ENCODE data around the gene TRANK1. TPM values are rescaled to one million over a fixed set of nuclear protein-coding genes. Genes with fewer than 3 reads are reported as not detected.
"Not testable (repeated sequence)": the region's sequence is repeated elsewhere in the genome, so short reads cannot be mapped to it uniquely, and the experiment has no call there.

TRANK1 gene
- total and polyA plus RNA-seq, 2 donors: 12.5 to 40.1 TPM

DNA sequence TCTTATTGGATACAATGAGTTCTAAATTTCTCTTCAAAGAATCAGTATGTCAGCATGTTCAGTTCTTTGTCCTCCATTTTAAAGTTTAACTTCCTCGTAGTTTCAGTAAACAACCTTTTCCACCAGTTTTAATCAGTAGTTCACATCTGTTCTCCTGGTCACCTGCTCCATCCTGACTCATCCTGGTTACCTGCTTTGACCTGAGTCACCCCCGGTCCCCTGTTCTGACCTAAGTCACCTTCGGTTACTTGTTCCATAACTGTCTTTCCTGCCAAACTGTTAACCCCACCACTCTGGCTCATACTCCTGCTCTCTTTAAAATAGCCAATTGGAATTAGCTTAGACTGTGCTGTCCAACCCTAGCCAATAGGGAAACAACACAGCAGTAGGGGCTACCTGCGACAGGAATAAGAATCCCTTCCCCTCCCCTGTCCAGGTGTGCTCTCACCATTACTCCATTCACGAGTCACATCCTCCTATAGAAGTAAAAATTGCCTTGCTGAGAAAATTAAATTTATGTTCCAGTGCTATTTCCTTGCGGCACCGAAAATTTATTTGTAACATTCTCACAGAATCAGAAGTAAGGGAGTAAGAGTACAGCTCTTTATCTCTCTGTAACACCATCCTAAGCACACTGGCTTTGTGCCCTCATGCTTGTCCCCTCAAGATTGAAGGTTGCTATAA, 23.8 kb downstream of the TRANK1 start:
- Histone ChIP-seq H3K4me3 (ENCODE audit: low read depth, low read length) (no peak overlapping the region), H3K27ac (ENCODE audit: low read depth) (no peak overlapping the region), H3K36me3 (ENCODE audit: insufficient read depth) (no peaks in the 10 kb centered on the region), H3K4me1 (ENCODE audit: insufficient read depth) (no peaks in the 10 kb centered on the region)
- DNase-seq (ENCODE audit: extremely low spot score): no peak
- 97% methylated on average over 7 of the region's 7 CpGs for WGBS

DNA sequence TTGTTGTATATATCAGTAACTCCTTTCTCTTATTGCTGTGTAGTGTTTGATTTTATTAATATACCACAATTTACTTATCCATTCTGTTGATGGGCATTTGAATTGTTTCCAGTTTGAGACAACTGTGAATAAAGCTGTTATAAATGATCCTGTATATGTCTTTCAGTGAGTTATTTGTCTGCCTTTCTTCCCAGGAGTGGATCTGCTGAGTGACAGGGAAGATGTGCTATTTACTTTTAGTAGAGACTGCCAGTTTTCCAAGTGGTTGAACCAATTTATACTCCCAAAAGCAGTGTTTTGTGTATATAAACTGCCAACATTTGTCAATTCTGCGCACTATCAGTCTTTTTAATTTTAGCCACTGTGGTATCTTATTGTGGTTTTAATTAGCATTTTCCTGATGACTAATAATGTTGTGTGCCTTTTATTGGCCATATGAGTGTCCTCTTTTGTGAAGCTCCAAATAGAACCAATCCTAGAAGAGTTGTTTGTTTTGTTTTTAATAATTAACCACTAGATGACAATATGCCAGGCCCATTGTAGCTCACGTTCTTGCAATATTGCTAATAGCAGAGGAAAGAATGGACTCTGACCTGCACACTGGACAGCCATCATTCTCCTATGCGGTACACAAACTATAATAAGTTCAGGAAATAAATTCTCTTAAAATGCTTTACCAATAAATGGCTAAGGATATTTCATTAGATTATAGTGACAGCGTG, 25.3 kb downstream of the TRANK1 start:
- no peak for DNase-seq (ENCODE audit: extremely low spot score)
- Histone ChIP-seq H3K4me3 (ENCODE audit: low read depth, low read length) (no peak overlapping the region), H3K36me3 (ENCODE audit: insufficient read depth) (no peaks in the 10 kb centered on the region), H3K4me1 (ENCODE audit: insufficient read depth) (no peaks in the 10 kb centered on the region), H3K27ac (ENCODE audit: low read depth) (no peak overlapping the region)
- WGBS: 93% methylated on average over 4 of the region's 4 CpGs

DNA sequence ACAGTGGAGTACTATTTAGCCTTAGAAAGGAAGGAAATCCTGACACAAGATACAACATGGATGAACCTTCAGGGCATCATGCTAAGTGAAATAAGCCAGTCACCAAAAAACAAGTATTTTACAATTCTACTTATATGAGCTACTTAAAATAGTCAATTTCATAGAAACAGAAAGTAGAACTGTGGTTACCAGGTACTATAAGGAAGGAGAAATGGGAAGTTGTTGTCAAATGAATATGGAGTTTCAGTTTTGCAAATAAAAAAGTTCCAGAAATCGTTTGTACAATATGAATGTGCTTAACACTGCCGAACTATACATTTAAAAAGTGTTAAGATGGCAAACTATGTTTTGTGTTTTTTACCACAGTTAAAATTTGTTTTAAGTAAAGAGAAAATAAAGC, 26.8 kb downstream of the TRANK1 start:
- no peak overlapping the region for H3K27ac ChIP-seq (ENCODE audit: low read depth)
- no peaks in the 10 kb centered on the region for H3K4me1 ChIP-seq (ENCODE audit: insufficient read depth)
- H3K36me3 ChIP-seq (ENCODE audit: insufficient read depth): no peaks in the 10 kb centered on the region
- WGBS: 74% methylated on average over 2 of the region's 2 CpGs
- H3K4me3 ChIP-seq (ENCODE audit: low read depth, low read length): no peak overlapping the region
- no peak for DNase-seq (ENCODE audit: extremely low spot score)

DNA sequence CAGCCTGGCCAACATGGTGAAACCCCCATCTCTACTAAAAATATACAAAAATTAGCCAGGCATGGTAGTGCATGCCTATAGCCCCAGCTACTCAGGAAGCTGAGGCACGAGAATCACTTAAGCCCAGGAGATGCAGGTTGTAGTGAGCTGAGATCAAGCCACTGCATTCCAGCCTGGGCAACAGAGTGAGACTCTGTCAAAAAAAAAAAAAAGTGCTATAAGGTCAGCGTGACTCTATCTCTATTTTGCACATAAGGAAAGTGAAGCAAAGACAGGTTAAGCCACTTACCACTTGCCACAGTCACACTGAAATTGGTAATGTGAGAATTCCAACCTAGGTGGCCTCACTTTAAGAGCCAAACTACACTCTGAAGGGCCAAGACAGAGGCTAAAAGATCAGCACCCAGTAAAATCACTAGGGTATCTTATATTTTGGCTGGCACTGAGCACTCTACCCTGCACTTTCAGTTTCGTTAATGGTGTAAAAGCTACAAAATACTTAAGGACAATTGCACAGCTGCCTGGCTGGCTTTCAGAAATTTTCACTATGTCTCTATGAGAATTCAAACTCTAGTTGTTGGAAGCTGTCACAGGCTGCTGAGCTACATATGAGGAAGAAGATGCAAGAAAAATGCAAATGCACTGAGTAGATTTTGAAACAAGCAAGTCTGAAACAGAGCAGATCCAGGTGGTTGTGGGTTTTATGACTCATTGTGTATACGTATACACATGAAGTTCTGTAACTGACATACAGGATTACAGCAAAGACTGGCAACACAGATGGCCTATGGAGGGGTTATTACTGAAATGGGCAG, 32.7 kb downstream of the TRANK1 start:
- no peak overlapping the region for H3K27ac ChIP-seq (ENCODE audit: low read depth)

DNA sequence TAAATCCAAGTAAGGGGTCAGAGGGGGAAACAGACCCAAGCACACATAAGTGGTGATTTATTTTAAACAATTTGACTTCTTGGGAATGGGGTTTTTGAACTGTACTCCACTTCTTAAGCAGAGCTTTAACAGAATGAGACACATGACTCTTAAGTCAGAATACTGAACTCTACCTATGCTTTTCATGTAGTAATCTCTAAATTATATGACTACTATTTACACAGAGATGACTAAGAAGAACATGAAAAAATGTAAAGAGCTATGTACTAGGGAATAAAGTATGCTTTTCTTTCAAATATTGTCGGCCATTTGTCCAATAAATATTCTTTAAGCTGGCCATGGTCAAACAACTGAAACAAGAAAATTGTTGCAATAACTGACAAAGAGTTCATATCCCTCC, 35.2 kb downstream of the TRANK1 start:
- peaks cover 2% of the 10 kb centered on the region for H3K4me1 ChIP-seq (ENCODE audit: insufficient read depth)
- no peak overlapping the region for H3K4me3 ChIP-seq (ENCODE audit: low read depth, low read length)
- H3K27ac ChIP-seq (ENCODE audit: low read depth): no peak overlapping the region
- H3K36me3 ChIP-seq (ENCODE audit: insufficient read depth): no peaks in the 10 kb centered on the region
- DNase-seq (ENCODE audit: extremely low spot score): no peak
- 87% methylated on average over 1 of the region's 1 CpG for WGBS

More for the DNA sequence above, 32.7 kb downstream of the TRANK1 start:
- no peak overlapping the region for H3K4me3 ChIP-seq (ENCODE audit: low read depth, low read length)
- 42% methylated on average over 4 of the region's 4 CpGs for WGBS
- peaks cover 2% of the 10 kb centered on the region for H3K4me1 ChIP-seq (ENCODE audit: insufficient read depth)
- no peak for DNase-seq (ENCODE audit: extremely low spot score)
- H3K36me3 ChIP-seq (ENCODE audit: insufficient read depth): no peaks in the 10 kb centered on the region

DNA sequence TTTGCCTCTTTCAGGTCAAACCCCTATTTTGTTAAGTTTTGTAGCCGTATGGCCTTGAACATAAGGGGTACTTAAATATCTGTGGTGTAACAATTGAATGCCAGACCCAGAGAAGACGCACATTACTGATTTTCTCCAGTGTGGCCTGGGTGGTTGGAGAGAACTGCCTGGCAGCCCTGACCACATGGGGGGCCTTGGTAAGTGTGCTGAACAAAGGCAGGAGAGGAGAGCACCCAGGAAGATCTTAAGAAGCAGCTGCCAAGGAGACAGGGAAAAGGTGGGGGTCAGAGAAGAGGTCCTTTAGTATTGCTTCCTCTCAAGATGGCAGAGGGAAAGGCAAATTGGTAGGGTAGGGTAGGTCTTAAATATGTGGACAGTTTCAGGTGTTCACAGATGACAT, 35.7 kb downstream of the TRANK1 start:
- no peak overlapping the region for H3K4me3 ChIP-seq (ENCODE audit: low read depth, low read length)
- H3K36me3 ChIP-seq (ENCODE audit: insufficient read depth): no peaks in the 10 kb centered on the region
- H3K27ac ChIP-seq (ENCODE audit: low read depth): no peak overlapping the region
- peaks cover 2% of the 10 kb centered on the region for H3K4me1 ChIP-seq (ENCODE audit: insufficient read depth)
- no peak for DNase-seq (ENCODE audit: extremely low spot score)
- WGBS: 97% methylated on average over 2 of the region's 2 CpGs

DNA sequence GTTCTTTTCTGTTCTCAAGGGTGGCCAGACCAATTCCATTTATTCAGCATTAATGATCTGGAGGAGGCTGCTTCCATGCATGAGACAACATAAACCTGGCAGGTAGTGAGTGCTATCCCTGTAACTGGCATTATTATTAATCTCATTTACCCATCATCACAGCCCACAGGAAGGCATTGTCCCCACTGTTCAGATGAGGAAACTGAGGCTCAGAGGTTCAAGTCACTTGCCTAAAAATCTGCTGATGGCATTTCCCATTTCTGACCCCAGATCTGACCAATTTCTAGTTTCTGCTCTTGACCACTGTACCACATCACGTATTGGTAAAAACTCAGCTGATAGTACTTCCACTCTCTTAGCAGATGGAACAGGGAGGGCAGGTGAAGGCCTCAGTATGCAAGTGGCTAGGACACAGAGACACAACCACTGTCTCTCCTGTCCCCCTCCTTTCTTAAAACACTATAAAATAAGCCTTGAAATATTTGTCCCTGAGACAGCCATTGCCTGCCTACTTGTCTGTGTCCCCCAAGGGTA, 36.1 kb downstream of the TRANK1 start:
- no peaks in the 10 kb centered on the region for H3K36me3 ChIP-seq (ENCODE audit: insufficient read depth)
- H3K4me1 ChIP-seq (ENCODE audit: insufficient read depth): peaks cover 2% of the 10 kb centered on the region
- WGBS: 84% methylated on average over 1 of the region's 1 CpG
- no peak for DNase-seq (ENCODE audit: extremely low spot score)
- peak overlapping the region; percentile 53 for H3K27ac ChIP-seq (ENCODE audit: low read depth)
- peak overlapping the region; percentile 54 for H3K4me3 ChIP-seq (ENCODE audit: low read depth, low read length)

DNA sequence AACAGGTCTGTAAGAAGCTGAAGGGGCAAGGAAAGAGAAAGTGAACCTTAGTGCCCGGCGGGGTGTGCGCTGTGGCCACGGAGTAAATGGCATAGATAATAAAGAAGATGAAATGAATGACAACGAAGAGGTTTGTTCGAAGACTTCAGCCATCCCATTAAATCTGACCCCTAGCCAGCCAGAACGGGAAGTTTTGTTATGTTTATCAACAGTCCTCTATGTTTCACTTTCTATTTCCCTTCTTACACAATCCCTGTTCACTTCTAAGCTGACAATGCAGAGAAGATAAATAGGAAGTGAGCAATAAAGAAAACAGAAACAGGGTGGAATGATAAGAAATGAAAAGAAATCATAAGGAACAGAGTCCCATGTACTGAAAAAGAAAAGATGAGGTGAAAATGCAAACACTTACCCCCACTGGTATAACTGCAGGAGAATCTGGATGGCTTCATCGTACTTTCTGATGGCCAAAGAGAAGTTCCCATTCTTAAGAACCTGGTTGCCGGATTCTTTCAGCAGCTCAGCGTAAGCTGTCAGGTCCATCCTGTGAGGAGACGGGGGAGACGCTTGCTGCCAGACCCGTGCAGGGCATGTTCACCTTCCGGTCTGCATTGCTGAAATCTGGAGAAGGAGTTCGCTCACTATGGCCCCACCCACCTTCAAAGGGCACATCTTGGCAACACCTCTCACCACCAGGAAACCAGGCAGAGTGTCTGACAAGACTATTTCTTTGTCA, 36.8 kb downstream of the TRANK1 start:
- Histone ChIP-seq H3K4me1 (ENCODE audit: insufficient read depth) (peaks cover 2% of the 10 kb centered on the region), H3K4me3 (ENCODE audit: low read depth, low read length) (peak overlapping the region; percentile 54), H3K27ac (ENCODE audit: low read depth) (peak overlapping the region; percentile 53), H3K36me3 (ENCODE audit: insufficient read depth) (no peaks in the 10 kb centered on the region)
- 21% methylated on average over 15 of the region's 15 CpGs for WGBS
- DNase-seq (ENCODE audit: extremely low spot score): peak; percentile 32

DNA sequence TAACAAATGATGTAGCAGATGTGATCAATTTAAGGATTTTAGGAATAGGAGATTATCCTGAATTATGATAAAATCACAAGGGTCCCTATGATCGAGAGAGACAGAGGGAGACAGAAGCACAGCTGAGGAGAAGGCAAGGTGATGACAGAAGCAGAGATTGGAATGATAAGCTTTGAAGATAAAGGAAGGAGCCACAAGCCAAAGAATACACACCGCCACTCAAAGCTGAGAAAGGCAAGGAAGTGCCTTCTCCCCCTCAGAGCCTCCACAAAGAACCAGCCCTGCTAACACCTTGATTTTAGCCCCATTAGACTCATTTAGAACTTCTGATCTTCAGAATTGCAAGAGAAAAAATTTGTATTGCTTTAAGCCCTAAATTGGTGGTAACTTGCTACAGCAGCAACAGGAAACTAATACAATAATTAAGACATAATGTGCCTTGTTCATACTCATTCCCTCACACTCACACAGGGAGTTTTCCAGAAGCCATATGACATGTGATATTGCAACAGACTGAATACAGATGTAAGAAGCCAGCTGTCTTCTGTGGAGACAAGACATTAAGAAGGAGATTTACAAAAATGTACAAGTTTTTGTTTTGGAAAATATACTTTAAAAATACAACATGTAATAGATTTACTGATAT, 38.2 kb downstream of the TRANK1 start:
- DNase-seq (ENCODE audit: extremely low spot score): no peak
- Histone ChIP-seq H3K36me3 (ENCODE audit: insufficient read depth) (no peaks in the 10 kb centered on the region), H3K27ac (ENCODE audit: low read depth) (no peak overlapping the region), H3K4me1 (ENCODE audit: insufficient read depth) (no peaks in the 10 kb centered on the region), H3K4me3 (ENCODE audit: low read depth, low read length) (no peak overlapping the region)
- WGBS: 74% methylated on average over 2 of the region's 2 CpGs

DNA sequence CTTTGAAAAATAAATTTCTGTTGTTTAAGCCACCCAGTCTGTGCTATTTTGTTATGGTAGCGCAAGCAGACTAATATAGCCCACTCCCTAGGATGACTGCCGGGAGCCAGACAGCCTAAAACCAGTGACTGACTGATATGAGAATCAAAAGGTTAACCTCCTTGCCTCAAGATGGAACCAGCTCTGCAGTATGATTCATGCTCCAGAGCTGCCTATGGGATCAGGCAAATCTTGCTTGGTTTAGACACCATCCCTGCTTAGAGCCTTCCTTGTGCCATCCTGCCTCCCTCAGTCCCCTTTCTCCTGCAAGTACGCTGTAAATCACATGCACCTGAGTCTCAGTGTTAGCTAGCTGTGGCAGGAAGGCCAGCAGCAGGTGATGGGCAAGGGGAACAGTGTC, 39.3 kb downstream of the TRANK1 start:
- no peak overlapping the region for H3K4me3 ChIP-seq (ENCODE audit: low read depth, low read length)
- WGBS: 98% methylated on average over 3 of the region's 3 CpGs
- H3K36me3 ChIP-seq (ENCODE audit: insufficient read depth): no peaks in the 10 kb centered on the region
- no peak for DNase-seq (ENCODE audit: extremely low spot score)
- H3K27ac ChIP-seq (ENCODE audit: low read depth): no peak overlapping the region
- H3K4me1 ChIP-seq (ENCODE audit: insufficient read depth): no peaks in the 10 kb centered on the region

DNA sequence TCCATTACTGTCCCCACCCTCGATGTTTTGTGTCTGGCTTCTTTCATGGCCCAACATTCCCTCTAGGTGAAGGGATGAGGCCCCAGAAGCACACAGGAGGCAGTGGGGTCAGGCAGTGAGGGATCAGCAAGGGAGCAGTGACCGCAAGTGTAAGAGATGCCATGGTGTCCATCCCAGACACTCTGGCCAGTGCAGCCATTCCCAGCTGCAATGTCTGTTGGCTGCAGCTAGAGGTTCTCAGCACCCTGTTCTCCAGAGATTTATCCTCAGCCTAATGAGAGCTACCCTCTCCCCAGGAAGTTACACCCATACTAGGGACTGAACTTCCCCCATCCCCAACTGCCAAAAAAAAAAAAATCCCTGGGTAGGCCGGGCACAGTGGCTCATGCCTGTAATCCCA, 40.2 kb downstream of the TRANK1 start:
- 72% methylated on average over 3 of the region's 3 CpGs for WGBS

DNA sequence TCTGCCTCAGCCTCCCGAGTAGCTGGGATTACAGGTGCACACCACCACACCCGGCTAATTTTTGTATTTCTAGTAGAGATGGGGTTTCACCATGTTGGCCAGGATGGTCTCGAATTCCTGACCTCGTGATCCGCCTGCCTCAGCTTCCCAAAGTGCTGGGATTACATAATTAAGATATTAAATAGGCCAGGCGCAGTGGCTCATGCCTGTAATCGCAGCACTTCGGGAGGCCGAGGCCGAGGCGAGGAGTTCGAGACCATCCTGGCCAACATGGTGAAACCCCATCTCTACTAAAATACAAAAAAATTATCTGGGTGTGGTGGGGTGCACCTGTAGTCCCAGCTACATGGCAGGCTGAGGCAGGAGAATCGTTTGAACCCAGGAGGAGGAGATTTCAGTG, 40.8 kb downstream of the TRANK1 start:
- not testable (repeated sequence) for DNase-seq (ENCODE audit: extremely low spot score); H3K4me1 ChIP-seq (ENCODE audit: insufficient read depth); H3K36me3 ChIP-seq (ENCODE audit: insufficient read depth); H3K27ac ChIP-seq (ENCODE audit: low read depth); H3K4me3 ChIP-seq (ENCODE audit: low read depth, low read length)
- WGBS: 95% methylated on average over 13 of the region's 13 CpGs

More for the DNA sequence above, 40.2 kb downstream of the TRANK1 start:
- DNase-seq (ENCODE audit: extremely low spot score): no peak
- H3K27ac ChIP-seq (ENCODE audit: low read depth): no peak overlapping the region
- no peak overlapping the region for H3K4me3 ChIP-seq (ENCODE audit: low read depth, low read length)
- no peaks in the 10 kb centered on the region for H3K4me1 ChIP-seq (ENCODE audit: insufficient read depth)
- H3K36me3 ChIP-seq (ENCODE audit: insufficient read depth): no peaks in the 10 kb centered on the region

All from urinary bladder (tissue), 4 donors.